HG02623 (cell line): Measurements from ENCODE around the gene WAC.
"Not testable (repeated sequence)": the region's sequence is repeated elsewhere in the genome, so short reads cannot be mapped to it uniquely, and the experiment has no call there.

Experiments
- ATAC-seq: cut with Tn5 transposase; IDR thresholded peaks from one replicate; pipeline ENCODE4 v1.9.1; 2021; ENCODE audit warnings: moderate library complexity; ENCODE audit not compliant: unreplicated experiment

The WAC gene

DNA sequence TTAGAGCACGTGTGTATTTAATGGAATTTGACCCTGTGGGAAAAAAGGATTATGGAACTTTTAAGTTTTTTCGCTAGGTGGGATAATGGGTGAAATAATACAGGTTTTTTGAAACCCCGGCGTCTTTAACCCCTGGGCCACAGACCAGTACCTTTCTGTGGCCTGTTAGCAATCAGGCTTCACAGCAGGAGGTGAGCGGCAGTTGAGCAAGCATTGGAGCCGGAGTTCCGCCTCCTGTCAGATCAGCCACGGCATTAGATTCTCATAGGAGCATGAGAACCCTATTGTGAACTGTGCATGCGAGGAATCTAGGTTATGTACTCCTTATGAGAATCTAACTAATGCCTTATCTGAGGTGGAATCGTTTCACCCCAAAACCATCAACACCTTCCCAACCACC lies 28.6 kb downstream of the WAC start:
- ATAC-seq: no peak

DNA sequence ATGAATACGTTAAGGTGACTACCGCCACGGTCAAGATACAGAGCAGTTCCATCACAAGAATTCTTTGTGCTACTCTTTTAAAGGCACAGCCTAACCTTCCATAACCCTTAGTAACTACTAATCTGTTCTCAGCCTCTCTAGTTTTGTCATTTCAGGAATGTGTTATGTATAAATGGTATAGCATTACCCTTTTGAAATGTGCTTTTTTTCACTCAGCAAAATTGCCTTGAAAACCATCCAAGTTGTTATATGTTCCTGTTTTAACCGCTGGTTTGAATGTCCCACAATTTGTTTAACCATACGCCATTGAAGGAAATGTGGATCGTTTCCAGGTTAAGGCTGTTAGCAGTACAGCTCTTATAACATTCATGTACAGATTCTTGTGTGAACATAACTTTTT lies 32.0 kb downstream of the WAC start:
- ATAC-seq: no peak

DNA sequence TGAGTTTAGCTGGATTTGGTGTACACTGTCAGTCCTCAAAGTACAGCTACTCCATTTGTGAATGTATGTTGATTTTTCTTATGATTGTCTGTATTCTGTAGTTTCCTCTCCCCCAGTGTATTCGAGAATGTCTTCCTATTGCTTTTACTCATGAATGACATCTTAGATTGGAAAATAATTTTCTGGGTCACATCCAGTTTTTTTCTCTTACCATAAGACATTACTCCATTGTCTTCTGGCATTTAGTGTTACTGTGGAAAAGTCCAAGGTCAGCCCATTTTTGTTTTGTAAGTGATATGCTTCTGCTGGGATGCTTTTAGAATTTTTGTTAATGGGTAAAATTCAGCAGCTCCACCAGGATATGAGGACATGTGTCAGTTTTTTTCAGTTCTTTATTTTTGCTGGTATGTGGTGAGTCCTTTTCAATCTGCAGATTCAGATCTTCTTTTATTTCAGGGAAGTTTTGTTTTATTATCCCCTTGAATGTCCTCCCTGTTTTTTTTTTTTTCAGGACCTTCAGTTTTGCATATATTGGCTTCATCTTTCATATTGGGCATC lies 33.6 kb downstream of the WAC start:
- ATAC-seq: no peak

DNA sequence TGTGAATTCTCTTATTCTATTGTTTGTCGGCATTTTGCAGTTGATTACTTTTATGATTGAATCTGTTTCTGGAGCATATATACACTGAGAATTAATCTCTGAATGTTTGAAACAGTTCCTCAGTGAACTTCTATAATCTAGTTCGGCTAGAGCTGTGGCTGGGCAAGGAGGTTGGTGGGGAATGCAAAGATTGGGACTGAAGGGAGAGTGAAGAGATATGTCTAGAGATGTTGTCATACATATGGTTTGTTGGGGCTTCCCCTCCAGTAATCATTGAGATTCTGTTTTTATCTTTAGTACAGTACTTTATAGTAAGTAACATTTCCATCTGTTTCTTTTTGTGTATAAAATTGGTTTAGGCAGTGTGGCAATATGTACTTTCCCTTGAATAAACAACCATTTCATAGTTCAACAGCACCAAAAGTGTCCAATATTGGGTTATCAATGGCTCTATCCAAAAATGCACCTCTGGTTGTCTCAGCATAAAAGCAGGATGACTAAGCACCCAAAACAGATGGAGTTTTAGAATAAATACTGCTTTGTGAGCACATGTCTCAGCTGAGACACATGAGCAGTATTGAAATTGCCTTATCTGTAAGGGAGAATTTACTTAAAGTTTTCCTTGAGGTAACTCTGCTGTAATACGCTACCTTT lies 36.7 kb downstream of the WAC start:
- no peak for ATAC-seq

DNA sequence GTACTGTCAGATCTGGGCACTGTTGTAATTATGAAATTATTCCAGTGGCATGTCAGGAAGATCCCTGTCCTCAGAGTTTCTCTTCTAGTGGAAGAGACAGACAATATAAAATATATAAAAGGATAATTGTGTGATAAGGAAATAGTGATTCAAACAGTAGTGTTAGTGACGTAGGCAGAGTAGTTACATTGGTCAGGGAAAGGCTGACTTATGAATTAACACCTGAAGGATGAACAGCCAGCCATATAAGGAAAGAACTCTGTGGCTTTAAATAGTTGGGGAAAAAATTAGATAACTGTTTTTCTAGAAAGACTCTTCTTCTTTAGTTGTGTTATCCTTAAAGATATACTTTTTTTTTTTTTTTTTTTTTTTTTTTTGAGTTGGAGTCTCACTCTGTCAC lies 37.7 kb downstream of the WAC start:
- no peak for ATAC-seq

DNA sequence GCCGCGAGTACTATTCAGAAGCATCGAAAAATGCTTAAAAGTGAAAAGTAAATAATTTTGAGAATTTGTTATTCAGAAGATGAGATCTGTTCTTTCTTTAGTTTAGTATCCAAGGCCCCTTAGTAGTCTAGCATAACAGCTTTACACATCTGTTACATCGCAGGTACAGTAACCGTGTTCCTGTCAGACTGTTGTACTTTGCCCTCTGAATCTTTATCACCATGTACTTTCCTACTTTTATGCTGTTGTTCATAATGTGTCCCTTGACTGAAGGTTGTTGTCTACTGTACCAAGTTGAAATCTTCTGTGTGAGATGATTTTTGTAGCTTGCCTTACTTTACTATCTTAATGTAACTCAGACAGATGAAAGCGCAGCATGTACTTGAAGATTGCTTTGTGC lies 38.3 kb downstream of the WAC start:
- no peak for ATAC-seq

DNA sequence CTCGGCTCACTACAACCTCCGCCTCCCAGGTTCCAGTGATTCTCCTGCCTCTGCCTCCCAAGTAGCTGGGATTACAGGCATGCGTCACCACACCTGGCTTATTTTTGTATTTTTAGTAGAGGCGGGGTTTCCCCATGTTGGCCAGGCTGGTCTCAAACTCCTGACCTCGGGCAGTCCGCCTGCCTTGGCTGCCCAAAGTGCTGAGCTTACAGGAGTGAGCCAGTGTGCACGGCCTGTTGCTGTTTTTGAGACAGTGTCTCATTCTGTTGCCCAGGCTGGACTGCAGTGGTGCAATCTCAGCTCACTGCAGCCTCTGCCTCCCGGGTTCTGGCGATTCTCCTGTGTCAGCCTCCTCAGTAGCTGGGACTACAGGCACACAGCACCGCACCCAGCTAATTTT lies 41.3 kb downstream of the WAC start:
- ATAC-seq: not testable (repeated sequence)

DNA sequence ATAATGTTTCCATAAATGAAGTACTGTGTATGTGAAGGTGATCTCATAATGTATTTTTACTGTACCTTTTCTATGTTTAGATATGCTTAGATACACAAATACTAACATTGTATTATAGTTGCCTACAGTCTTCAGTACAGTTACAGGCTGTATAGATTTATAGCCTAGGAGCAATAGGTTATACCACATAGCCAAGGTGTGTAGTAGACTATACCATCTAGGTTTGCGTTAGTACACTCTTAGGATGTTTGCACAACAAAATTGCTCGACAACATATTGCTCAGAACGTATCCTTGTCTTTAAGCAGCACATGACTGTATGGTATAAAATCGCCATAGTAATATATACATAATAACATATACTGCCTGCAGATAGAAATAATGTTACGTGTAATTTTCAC lies 42.9 kb downstream of the WAC start:
- ATAC-seq: no peak

DNA sequence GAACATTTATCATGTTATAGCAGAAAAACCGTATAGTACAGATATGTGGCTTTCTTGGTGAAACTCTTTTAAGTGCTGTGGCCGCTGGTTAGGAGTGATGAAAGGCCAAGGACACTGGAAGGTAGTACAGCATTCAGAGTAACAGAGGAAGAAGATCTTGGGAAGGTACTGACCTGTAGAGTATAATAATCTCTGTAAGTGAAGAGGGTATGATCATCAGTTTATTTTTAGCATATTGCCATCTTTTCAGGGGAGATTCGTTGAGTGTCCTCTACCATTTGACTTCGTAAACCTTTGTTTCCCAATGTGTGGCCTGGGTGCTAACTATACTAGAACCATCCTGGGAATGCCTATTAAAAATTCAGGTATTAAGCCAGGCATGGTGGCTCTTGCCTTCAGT lies 44.6 kb downstream of the WAC start:
- no peak for ATAC-seq

DNA sequence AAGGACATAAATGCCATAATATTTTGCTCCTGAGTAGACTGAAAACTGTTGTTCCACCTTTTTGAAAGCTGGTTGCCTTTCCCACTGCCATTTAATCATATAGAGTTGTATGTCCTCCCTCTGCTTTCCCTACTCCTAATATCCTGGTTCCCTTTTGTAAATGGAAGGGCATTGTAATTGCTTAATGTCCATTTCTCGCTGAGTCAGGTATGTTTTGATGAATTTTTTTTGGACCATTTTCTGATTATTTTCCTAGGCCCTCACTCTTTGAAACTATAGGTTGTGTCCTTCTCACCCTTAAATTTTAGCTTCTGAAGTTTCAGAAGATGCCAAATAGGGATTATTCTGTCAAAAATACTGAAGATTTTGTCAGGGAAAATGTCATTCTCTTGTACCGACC lies 45.5 kb downstream of the WAC start:
- no peak for ATAC-seq

DNA sequence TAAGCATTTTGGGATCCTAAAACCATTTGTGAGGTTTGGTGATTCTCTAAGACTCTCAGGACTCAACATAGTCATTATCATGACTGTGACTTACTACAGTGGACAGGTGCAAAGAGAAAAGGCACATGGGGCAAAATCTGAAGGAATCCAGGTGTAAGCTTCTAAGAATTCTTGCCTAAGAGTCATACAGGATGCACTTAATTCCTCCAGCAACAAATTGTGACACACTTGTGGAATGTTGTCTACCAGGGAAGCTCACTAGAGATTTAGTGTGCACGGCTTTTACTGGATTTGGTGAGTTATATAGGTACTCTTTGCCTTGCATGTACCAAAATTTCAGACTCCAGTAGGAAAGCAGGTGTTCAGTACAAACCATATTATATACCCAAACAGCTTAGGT lies 47.9 kb downstream of the WAC start:
- ATAC-seq: no peak

DNA sequence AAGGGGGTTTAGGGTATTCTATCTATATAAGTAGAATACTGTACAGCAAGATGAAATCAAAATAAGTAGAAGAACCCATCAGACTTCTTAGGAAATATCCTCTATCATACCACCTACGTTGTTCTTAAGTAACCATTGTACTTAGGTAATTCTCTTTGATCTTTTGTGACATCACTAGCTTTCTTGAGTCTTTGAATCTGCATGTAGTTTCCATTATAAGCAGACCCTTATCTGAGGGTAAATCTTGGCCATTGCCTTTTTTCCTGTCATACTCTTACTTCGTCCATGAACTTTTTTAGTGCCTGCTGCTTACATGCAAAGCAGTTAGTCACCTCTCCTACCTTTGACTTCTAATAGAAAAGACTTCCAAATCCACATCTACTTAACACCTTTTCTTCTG lies 49.0 kb downstream of the WAC start:
- no peak for ATAC-seq

DNA sequence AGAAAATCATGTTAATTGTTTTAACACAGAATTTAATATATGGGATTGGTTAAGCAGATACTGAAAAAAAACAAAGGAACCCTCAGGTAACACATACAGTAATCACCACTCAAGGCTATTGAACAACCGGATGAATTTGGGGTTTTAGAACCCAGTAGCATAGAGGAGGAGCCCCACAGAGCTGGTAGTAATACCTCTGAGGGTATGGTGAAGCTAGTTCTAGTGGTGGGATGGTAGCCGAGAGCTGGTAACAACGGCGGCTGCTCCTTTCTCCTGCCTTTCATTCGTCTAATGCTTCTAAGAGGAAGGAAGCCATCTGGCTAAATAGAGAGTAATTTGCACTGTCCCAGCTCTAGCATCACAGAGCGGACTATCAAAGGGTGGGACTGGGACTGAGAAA lies 52.2 kb downstream of the WAC start:
- no peak for ATAC-seq

DNA sequence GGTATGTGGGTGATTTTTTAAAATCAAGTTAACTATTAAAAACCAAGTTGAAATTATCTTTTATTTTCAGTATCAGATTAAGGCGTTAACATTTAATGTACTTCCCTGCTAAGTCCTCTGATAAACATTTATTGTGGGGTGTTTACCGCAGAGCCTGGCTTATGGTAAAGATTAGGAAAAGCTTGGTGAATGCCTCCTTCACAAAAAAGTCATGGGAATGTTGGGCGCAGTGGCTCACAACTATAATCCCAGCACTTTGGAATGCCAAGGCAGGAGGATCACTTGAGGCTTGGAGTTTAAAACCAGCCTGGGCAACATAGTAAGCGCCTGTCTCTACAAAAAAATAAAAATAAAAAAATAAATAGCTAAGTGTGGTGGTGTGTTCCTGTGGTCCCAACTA lies 53.3 kb downstream of the WAC start:
- ATAC-seq: no peak

DNA sequence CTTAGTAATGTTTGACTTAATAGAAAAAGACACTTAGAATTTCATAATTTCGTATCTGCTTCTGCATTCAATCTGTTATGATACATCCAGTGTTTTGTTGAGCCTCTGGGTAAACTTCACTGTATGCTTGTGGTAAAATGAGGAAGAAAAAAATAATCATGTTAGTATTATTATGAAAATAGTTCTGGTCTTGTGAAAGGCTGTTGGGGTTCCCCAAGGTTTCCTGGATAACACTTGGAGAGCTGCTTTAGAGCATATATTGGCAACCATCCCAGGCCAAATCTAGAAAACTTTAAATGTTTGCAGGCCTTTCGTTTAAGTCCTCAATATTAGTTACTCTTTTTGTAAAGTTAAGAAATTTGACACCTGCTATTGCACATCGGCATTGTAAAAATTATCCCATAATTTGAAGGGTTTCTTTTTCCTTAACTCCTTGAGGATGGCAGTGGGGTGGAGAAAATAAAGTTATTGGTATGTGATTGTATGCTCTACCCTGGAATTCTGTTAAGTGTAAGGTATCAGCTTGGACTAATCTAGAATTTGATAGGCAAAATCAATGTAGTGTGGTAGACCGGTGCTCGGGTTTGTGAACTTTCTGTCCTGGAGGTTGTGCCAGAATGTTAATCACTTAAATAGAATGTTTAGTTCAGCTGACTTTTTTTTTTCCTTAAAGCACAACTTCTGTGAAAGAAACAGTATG lies 54.5 kb downstream of the WAC start:
- no peak for ATAC-seq

DNA sequence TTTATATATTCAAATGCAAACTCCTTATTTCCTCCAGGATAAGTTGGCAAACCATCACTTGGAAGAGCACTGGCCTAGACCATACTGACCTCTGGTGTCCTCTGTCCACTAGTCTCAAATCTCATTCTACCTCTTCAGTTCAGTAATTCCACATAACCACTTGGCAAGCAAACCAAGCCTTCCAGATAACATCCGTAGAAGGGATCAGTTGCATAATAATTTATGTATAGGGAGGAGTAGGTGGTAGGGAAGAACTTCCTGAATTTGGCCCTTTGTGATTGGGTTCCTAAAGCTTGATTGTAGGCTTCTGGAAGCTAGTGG lies 55.0 kb downstream of the WAC start:
- no peak for ATAC-seq

DNA sequence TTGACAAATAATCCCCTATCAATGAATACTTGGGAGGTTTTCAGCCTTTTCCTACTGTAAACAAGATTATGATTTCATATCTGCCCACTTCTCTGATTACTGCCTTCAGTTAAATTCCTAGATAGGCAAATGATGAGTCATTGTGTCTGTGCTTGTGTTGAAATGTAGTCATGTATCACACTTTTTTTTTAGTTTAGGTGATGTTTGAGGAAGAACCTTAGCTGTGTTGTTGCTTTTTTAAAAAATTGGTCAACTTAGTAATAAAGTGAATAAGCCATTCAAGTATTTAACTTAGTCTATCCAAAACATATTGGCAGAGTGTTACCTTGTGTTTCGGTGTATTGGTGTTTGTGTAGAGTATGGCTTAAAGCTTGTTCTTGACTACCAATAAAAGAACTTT lies 60.0 kb downstream of the WAC start:
- no peak for ATAC-seq

DNA sequence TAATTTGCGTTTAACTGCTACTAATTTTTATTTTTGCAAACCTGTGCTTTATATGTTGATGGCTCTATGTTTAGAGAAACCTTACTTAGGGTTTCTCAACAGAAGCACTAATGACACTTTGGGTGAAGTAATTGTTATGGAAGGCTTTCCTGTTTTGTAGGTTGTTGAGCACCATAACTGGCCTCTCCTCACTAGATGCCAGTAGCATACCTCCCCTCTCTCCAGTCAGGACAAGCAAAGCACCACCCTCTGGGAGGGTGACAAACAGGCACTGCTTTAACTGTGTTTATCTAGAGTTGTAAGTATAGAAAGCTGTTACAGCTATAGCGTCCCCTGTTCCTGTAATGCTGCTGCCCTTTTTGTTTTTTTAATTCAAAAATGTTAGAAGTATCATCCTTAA lies 60.9 kb downstream of the WAC start:
- no peak for ATAC-seq

DNA sequence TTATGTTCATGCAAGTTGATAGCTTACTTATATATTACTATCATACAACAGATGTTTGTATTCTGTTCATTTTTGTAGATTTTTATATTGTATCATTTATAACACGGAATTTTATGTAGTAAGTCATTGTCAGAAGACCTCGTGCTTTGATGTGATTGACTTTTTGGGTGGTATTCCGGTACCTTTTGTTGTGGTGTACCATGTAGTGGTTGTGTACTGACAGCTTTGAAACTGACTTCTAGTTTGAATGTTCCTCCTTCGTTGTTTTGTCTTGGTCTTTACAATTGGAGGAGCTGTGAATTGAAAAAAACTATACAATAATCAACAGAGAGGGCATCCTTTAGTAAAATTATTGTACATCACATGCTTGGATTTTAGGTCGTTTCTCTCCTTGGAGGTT lies 61.5 kb downstream of the WAC start:
- ATAC-seq: no peak

DNA sequence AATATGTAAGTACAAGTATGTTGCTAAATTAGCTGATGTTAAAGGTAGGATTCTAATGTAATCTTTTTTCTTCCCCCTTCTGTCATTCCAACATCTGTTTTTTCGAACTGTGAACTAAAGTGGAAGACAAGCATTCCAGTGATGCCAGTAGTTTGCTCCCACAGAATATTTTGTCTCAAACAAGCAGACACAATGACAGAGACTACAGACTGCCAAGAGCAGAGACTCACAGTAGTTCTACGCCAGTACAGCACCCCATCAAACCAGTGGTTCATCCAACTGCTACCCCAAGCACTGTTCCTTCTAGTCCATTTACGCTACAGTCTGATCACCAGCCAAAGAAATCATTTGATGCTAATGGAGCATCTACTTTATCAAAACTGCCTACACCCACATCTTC lies 62.7 kb downstream of the WAC start:
- no peak for ATAC-seq

DNA sequence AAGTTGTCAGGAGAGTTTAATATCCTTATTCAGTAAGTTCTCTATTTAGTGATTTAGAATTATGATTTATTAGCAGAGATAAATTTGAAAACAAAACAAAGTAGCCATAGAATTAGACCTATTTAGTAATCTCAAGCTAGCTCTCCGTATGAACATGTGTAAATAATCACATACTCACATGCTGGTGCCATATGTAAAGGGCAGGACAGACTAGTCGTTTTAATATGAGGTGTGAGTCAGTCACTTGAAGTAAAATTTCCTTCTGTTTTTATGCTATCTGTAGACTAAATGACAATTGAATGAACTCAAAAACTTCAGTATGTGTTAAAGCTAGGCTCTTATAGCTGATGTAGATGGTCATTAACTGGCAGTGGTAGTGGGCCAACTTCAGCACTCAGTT lies 67.1 kb downstream of the WAC start:
- ATAC-seq: no peak

DNA sequence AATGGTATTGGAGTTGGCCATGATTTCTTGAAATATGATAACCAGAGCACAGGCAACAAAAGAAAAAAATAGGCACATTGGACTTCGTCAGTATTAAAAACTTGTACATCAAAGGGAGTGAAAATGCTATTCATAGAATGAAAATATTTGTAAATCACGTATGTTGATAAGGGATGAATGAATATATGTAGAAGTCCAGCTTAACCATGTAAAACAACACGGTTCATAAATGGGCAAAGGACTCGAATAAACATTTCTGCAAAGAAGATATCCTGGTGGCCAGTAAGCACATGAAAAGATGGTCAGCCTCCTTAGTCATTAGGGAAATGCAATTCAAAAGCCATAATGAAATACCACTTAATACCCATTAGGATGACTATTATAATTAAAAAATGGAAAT lies 68.1 kb downstream of the WAC start:
- ATAC-seq: no peak
